OCI-LY1 (cell line): ENCODE measurements around the gene LAX1.

Experiments
- CTCF ChIP-seq: fragments of 200-600 bp; sonication (generic), shearing (Covaris generic); IDR thresholded peaks from 2 replicates; pipeline ENCODE4 v1.5.1; 2017; ENCODE audit warnings: mild to moderate bottlenecking, antibody characterized with exemption, low read length, moderate library complexity, mixed read lengths
- EZH2 ChIP-seq: fragments of 200-600 bp; sonication (generic), shearing (Covaris generic); IDR thresholded peaks from 2 replicates; pipeline ENCODE4 v1.8.0; 2017; ENCODE audit warnings: borderline replicate concordance, mixed run types, mild to moderate bottlenecking, antibody characterized with exemption, low read length, moderate library complexity, mixed read lengths

DNA sequence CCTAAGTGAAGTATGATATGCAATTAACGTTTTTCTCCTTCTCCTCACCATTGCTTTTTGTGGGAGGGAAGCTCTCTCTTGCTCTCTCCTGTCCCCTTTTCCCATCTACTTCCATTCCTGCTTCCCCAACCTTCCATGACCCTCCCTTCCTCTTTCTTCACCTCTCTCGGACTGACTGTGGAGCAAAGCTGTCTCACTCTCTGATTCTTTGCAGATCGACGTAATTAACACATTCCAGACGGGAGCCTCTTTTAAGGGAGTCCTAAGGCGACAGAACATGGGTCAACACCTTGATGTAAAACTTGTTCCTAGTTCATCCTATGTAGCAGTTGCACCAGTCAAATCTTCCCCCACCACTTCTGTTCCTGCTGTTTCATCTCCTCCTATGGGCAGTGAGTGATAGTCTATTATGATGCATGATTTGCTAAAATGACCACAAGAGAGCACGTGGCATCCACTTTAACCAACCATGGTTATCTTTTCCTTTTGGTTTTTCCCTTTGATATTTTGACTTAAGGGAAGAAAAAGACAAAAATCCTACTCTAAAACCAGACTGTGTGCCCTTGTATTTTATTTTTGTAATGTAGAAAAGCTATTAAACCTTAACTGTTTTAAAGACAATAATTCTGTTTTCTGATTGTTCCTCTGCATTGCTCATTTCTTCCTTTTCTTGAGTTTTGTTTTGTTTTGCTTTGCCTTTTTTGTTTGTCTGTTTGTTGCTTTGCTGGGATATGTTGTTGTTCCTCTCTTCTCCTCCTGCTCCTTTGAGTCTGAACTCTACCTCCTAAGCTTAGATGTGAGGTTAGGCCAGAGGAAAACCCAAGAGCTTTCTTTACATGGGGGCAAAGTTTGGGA is 31.7 kb upstream of the LAX1 start:
- TF ChIP-seq CTCF (no peak), EZH2 (no peak)
